ENCODE data around the gene FOXF1. TPM values are rescaled to one million over a fixed set of nuclear protein-coding genes. Genes with fewer than 3 reads are reported as not detected.

The FOXF1 gene
- total and polyA plus RNA-seq, 11 donors, result 0.04 to 0.48 (median 0.17) TPM; not detected in 3

GRCh38 chr16:86481607-86482006, 28.7 kb upstream of the FOXF1 start:
- H3K4me3 ChIP-seq, result no peak overlapping the region
- peaks cover 0 to 4% (median 0%) of the 10 kb centered on the region in 12 donors for H3K4me1 ChIP-seq
- peaks cover 0 to 20% (median 4%) of the 10 kb centered on the region in 12 donors for H3K9me3 ChIP-seq
- WGBS, 4 donors, result 77 to 90% (median 88%) methylated on average over 3 of the region's 3 CpGs
- H3K27me3 ChIP-seq, result peaks cover 0 to 90% (median 31%) of the 10 kb centered on the region in 9 donors
- no peaks in the 10 kb centered on the region for H3K36me3 ChIP-seq
- TF ChIP-seq, protein P1, sequence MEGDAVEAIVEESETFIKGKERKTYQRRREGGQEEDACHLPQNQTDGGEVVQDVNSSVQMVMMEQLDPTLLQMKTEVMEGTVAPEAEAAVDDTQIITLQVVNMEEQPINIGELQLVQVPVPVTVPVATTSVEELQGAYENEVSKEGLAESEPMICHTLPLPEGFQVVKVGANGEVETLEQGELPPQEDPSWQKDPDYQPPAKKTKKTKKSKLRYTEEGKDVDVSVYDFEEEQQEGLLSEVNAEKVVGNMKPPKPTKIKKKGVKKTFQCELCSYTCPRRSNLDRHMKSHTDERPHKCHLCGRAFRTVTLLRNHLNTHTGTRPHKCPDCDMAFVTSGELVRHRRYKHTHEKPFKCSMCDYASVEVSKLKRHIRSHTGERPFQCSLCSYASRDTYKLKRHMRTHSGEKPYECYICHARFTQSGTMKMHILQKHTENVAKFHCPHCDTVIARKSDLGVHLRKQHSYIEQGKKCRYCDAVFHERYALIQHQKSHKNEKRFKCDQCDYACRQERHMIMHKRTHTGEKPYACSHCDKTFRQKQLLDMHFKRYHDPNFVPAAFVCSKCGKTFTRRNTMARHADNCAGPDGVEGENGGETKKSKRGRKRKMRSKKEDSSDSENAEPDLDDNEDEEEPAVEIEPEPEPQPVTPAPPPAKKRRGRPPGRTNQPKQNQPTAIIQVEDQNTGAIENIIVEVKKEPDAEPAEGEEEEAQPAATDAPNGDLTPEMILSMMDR (IDR thresholded peaks at IDR 0.05), result no peak
- no peak for TF ChIP-seq POLR2A (IDR thresholded peaks at IDR 0.05)
- intact Hi-C loops (cut with DNase I), result no loop called here
- no peak overlapping the region for H3K27ac ChIP-seq
- DNase-seq, result no peak
- no peak for ATAC-seq

DNA sequence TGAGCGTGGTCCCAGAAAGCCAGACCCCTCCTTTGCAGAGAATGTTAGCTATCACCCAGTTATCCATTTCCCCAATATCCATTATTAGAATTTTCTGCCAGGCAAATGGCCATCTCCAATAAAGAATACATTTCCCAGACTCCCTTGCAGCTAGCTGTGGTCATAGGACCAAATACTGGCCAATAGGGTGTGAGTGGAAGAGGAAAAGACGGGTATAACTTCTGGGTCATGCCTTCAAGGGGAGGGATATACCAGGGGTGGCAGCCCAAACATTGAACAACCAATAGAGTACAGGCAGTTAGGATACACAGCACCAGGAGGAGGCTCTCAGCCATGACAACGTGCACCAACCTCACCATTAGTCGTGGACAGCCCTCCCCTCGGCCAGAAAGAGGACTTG, 26.1 kb upstream of the FOXF1 start:
- Histone ChIP-seq H3K27ac (no peak overlapping the region), H3K27me3 (peaks cover 0 to 92% (median 40%) of the 10 kb centered on the region in 9 donors), H3K36me3 (no peaks in the 10 kb centered on the region), H3K4me1 (no peaks in the 10 kb centered on the region), H3K9me3 (peaks cover 0 to 22% (median 4%) of the 10 kb centered on the region in 12 donors), H3K4me3 (no peak overlapping the region)
- TF ChIP-seq, protein P1 (IDR thresholded peaks at IDR 0.05), result no peak
- no peak for TF ChIP-seq POLR2A (IDR thresholded peaks at IDR 0.05)
- DNase-seq (no peak), ATAC-seq (no peak)
- 72 to 77% (median 73%) methylated on average over 5 of the region's 5 CpGs for WGBS, 4 donors
- intact Hi-C loops (cut with DNase I), result no loop called here

DNA sequence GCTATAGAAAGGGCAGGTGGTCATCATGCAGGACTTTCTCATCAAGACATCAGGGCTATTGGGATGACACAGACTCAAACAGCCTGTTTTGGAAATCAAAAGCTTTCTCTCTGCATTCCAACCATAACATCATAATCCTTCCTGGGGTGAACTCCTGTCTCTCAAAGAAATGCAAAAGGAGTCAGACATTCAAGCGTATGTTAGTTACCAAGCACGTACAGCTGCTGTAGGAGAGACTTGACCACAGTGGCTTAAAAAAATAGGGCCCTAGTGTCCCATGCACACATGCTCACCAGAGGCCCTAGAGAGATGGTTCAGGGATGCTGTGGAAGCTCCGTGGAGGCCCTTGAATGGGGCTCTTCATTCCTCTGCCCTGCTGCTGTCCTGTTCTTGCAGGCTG, 24.6 kb upstream of the FOXF1 start:
- H3K4me3 ChIP-seq, result no peak overlapping the region
- H3K4me1 ChIP-seq, result no peaks in the 10 kb centered on the region
- DNase-seq (no peak), ATAC-seq (no peak)
- peaks cover 0 to 95% (median 54%) of the 10 kb centered on the region in 9 donors for H3K27me3 ChIP-seq
- TF ChIP-seq POLR2A (IDR thresholded peaks at IDR 0.05), result no peak
- TF ChIP-seq, protein P1 (IDR thresholded peaks at IDR 0.05), result no peak
- H3K9me3 ChIP-seq, result peaks cover 0 to 26% (median 4%) of the 10 kb centered on the region in 12 donors
- no peaks in the 10 kb centered on the region for H3K36me3 ChIP-seq
- 68 to 82% (median 69%) methylated on average over 2 to 3 of the region's 3 CpGs for WGBS, 4 donors
- intact Hi-C loops (cut with DNase I), result no loop called here
- no peak overlapping the region for H3K27ac ChIP-seq

GRCh38 chr16:86490859-86491639, 19.3 kb upstream of the FOXF1 start:
- H3K27me3 ChIP-seq, result peaks cover 34 to 99% (median 90%) of the 10 kb centered on the region in 9 donors
- DNase-seq, result no peak
- no peak overlapping the region for H3K4me3 ChIP-seq
- TF ChIP-seq, protein P1 (IDR thresholded peaks at IDR 0.05), result no peak
- TF ChIP-seq POLR2A (IDR thresholded peaks at IDR 0.05), result no peak
- H3K4me1 ChIP-seq, result peaks cover 0 to 9% (median 0%) of the 10 kb centered on the region in 12 donors
- intact Hi-C loops (cut with DNase I), result no loop called here
- H3K9me3 ChIP-seq, result peaks cover 0 to 6% (median 0%) of the 10 kb centered on the region in 12 donors
- no peak for ATAC-seq
- 77 to 83% (median 80%) methylated on average over 11 to 13 of the region's 13 CpGs for WGBS, 4 donors
- H3K27ac ChIP-seq, result peak overlapping the region in 1 of 12 donors; percentile 97
- no peaks in the 10 kb centered on the region for H3K36me3 ChIP-seq

Measured in heart left ventricle (tissue), 16 donors.